Peyer's patch (tissue), 4 donors: ENCODE results near the gene ANKH. TPM values are rescaled to one million over a fixed set of nuclear protein-coding genes. Genes with fewer than 3 reads are reported as not detected.

Source experiments
- DNase-seq, 3 donors: peaks; one replicate each; pipeline ENCODE4 v3.0.0-alpha.2; 2017 to 2019
- H3K27ac ChIP-seq, 4 donors: fragments of 200-600 bp; sonication (generic); one replicate each; pipeline ENCODE4 v1.5.1; 2016 to 2019
- H3K27me3 ChIP-seq, 2 donors: fragments of 200-600 bp; sonication (generic); one replicate each; pipeline ENCODE4 v1.5.1; 2019
- H3K36me3 ChIP-seq, 3 donors: fragments of 200-600 bp; sonication (generic); one replicate each; pipeline ENCODE4 v1.5.1; 2016 to 2019
- H3K4me1 ChIP-seq, 4 donors: fragments of 200-600 bp; sonication (generic); one replicate each; pipeline ENCODE4 v1.5.1; 2016 to 2019
- H3K4me3 ChIP-seq, 4 donors: fragments of 200-600 bp; sonication (generic); 1 replicate in 3 of 4; 2 replicates in 1 of 4; pipeline ENCODE4 v1.5.1; 2016 to 2019; ENCODE audit warnings: mild to moderate bottlenecking in 1 of 4
- H3K9me3 ChIP-seq, 4 donors: fragments of 200-600 bp; sonication (generic); one replicate each; pipeline ENCODE4 v1.5.1; 2016 to 2019; ENCODE audit warnings: mild to moderate bottlenecking in 1 of 4
- POLR2A ChIP-seq, 2 donors: fragments of 450-650 bp; IDR thresholded peaks; one replicate each; pipeline ENCODE4 v1.5.1; 2017; ENCODE audit warnings: antibody characterized with exemption in 2 of 2, mild to moderate bottlenecking in 2 of 2, moderate library complexity in 2 of 2
- total RNA-seq, 4 donors: library from RNA; depleted of rRNA; stranded (reverse); fragments of >200 nt; gene quantifications; one replicate each; pipeline ENCODE4 v1.1.0, GENCODE V29; 2016
- TF ChIP-seq, protein P1 (sequence below), 6 experiments: fragments of 450-650 bp in 4 of 6; fragments of 200-600 bp in 2 of 6; sonication (generic) in 1 of 6; IDR thresholded peaks; one replicate each; pipeline ENCODE4 v1.5.1; 2017 to 2019; ENCODE audit warnings: antibody characterized with exemption in 6 of 6, mild to moderate bottlenecking in 3 of 6, moderate library complexity in 1 of 6

ANKH gene
- total RNA-seq, 4 donors from 2014 or later, result 28.9 to 98.0 (median 96.1) TPM

DNA sequence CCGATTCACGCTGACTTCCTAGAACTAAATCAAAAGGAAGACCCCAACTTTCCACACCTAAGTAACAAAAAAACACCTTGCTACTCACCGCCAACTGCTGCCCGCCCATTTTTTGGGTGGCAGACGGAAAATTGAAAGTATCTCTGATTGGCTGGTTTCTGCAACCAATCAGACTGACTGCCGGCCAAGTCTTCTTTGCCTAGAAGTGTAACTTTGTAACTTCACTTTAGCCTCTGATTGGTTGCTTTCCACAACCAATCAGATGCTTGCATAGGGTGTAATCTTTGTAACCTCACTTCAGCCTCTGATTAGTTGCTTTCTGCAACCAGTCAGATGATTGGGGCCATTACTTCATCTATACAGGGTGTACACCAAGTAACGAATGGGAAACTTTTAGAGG, 42.6 kb upstream of the ANKH start:
- Histone ChIP-seq H3K27me3 (no peaks in the 10 kb centered on the region), H3K9me3 (no peaks in the 10 kb centered on the region), H3K4me1 (no peaks in the 10 kb centered on the region), H3K36me3 (no peaks in the 10 kb centered on the region), H3K4me3 (no peak overlapping the region), H3K27ac (no peak overlapping the region)
- TF ChIP-seq, protein P1, sequence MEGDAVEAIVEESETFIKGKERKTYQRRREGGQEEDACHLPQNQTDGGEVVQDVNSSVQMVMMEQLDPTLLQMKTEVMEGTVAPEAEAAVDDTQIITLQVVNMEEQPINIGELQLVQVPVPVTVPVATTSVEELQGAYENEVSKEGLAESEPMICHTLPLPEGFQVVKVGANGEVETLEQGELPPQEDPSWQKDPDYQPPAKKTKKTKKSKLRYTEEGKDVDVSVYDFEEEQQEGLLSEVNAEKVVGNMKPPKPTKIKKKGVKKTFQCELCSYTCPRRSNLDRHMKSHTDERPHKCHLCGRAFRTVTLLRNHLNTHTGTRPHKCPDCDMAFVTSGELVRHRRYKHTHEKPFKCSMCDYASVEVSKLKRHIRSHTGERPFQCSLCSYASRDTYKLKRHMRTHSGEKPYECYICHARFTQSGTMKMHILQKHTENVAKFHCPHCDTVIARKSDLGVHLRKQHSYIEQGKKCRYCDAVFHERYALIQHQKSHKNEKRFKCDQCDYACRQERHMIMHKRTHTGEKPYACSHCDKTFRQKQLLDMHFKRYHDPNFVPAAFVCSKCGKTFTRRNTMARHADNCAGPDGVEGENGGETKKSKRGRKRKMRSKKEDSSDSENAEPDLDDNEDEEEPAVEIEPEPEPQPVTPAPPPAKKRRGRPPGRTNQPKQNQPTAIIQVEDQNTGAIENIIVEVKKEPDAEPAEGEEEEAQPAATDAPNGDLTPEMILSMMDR (IDR thresholded peaks at IDR 0.05), result no peak
- no peak for TF ChIP-seq POLR2A (IDR thresholded peaks at IDR 0.05)
- no peak for DNase-seq

DNA sequence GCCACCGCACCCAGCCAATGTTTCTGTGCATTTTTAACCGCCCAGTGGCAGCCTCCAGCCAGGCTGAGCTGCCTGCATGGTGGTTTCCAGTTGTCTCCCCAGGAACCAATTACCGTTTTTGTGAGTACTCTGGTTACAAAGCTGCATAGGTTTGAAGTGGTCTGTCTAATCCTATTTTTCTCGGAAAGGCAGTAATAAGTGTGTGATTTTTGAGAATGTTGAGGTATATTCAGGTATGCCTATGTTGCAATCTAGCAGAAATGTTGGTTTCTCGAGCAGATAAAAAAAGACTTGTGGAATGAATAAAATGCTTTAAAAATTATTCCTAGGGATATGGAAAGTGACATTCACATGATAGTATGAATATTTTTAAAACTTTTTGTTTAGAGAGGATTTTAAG, 41.5 kb upstream of the ANKH start:
- Histone ChIP-seq H3K4me3 (no peak overlapping the region), H3K4me1 (no peaks in the 10 kb centered on the region), H3K27ac (no peak overlapping the region), H3K9me3 (no peaks in the 10 kb centered on the region), H3K27me3 (no peaks in the 10 kb centered on the region), H3K36me3 (no peaks in the 10 kb centered on the region)
- no peak for DNase-seq
- TF ChIP-seq, protein P1 (IDR thresholded peaks at IDR 0.05), result no peak
- TF ChIP-seq POLR2A (IDR thresholded peaks at IDR 0.05), result no peak

DNA sequence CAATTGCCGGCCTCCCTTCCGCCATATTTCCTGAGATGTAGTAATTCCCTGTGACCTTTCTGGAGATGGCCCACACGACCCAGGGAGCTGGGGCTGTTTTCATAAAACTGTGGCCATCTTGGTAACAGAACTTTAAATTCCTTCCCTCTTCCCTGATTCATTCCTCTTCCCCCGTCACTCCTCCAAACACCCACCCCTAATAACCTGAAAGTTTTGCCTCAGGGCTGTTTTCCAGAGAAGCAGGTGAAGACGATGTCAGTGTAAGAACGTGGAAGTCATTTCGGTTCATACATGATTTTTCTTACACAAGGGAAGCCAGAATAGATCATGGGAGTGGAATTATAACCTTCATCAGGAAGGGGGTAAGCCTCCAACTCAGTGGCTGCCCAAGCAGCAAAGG, 40.6 kb upstream of the ANKH start:
- Histone ChIP-seq H3K9me3 (no peaks in the 10 kb centered on the region), H3K4me1 (no peaks in the 10 kb centered on the region), H3K36me3 (no peaks in the 10 kb centered on the region), H3K27me3 (no peaks in the 10 kb centered on the region), H3K27ac (no peak overlapping the region), H3K4me3 (no peak overlapping the region)
- TF ChIP-seq, protein P1 (IDR thresholded peaks at IDR 0.05), result no peak
- TF ChIP-seq POLR2A (IDR thresholded peaks at IDR 0.05), result no peak
- no peak for DNase-seq

DNA sequence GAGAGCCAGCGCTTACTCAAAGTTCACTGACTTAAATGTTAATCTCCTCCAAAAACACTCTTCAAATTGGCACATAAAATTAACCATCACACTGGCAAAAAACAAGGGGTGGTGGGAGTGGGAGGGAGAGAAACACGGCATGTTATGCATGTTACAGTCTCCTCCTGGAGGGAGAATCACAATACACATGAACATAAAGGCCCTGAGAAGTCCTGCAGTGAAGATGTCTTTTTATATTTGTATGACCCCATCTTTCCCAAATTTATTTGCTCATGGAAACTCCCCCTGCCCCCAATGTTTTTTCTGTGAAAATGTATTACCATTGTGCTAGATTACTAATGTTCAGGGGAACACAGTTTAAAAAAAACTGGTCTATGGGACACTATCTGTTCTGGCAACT, 37.8 kb upstream of the ANKH start:
- Histone ChIP-seq H3K9me3 (no peaks in the 10 kb centered on the region), H3K4me1 (no peaks in the 10 kb centered on the region), H3K36me3 (no peaks in the 10 kb centered on the region), H3K27ac (no peak overlapping the region), H3K27me3 (no peaks in the 10 kb centered on the region), H3K4me3 (no peak overlapping the region)
- TF ChIP-seq, protein P1 (IDR thresholded peaks at IDR 0.05), result no peak
- no peak for TF ChIP-seq POLR2A (IDR thresholded peaks at IDR 0.05)
- no peak for DNase-seq

DNA sequence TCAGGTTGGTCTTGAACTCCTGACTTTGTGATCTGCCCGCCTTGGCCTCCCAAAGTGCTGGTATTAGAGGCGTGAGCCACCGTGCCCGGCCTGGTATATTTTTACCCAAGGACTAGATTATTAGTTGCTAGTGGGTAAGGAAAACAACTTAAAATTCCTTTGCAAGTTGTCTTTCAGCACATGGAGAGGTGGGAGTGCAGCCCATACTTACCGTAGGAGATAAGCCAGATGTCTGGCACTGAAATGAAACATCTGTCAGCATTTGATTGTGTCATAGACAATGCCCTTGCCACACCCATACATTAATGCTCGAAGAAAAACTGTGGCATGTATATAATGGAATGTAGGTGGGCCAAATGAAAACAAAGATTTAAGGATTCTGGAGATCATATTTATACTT, 36.6 kb upstream of the ANKH start:
- no peak for TF ChIP-seq POLR2A (IDR thresholded peaks at IDR 0.05)
- TF ChIP-seq, protein P1 (IDR thresholded peaks at IDR 0.05), result no peak

DNA sequence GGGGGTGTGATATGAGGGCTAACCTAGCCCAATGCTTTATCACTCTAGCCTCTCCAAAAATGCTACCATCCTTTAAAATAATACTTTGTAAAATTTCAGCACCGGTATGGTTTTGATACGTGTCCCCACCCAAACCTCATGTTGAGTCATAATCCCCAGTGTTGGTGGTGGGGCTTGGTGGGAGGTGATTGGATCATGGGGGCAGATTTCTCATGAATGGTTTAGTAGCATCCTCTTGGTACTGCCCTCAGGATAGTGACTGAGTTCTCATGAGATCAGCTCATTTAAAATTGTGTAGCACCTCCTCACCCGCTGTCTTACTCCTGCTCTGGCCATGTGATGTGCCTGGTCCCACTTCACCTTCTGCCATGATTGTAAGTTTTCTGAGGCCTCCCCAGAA, 35.0 kb upstream of the ANKH start:
- H3K4me1 ChIP-seq, result no peaks in the 10 kb centered on the region
- DNase-seq, result no peak
- H3K9me3 ChIP-seq, result no peaks in the 10 kb centered on the region
- H3K36me3 ChIP-seq, result no peaks in the 10 kb centered on the region
- no peak overlapping the region for H3K4me3 ChIP-seq
- H3K27ac ChIP-seq, result no peak overlapping the region
- TF ChIP-seq POLR2A (IDR thresholded peaks at IDR 0.05), result no peak
- H3K27me3 ChIP-seq, result no peaks in the 10 kb centered on the region

More for the DNA sequence above, 36.6 kb upstream of the ANKH start:
- Histone ChIP-seq H3K36me3 (no peaks in the 10 kb centered on the region), H3K27me3 (no peaks in the 10 kb centered on the region), H3K27ac (no peak overlapping the region), H3K9me3 (no peaks in the 10 kb centered on the region), H3K4me3 (no peak overlapping the region), H3K4me1 (no peaks in the 10 kb centered on the region)
- DNase-seq, result no peak
